Measurements from ENCODE around the gene SH3RF3. TPM values are rescaled to one million over a fixed set of nuclear protein-coding genes. Genes with fewer than 3 reads are reported as not detected.

Gene SH3RF3
- total RNA-seq, 6 donors from 2014 or later, result 4.1 to 21.0 (median 8.0) TPM

GRCh38 chr2:109454765-109455394, 325.9 kb downstream of the SH3RF3 start:
- Histone ChIP-seq H3K27me3 (no peaks in the 10 kb centered on the region), H3K36me3 (peaks cover 0 to 19% (median 2%) of the 10 kb centered on the region in 4 donors), H3K4me3 (no peak overlapping the region), H3K9me3 (no peaks in the 10 kb centered on the region), H3K27ac (no peak overlapping the region), H3K4me1 (no peaks in the 10 kb centered on the region)
- WGBS, 2 donors, result 85% methylated on average over 4 to 7 of the region's 7 CpGs
- no peak for DNase-seq
- no peak for ATAC-seq (ENCODE audit: low FRiP score in 2 of 2)
- TF ChIP-seq EP300 (IDR thresholded peaks at IDR 0.05) (no peak), POLR2A (IDR thresholded peaks at IDR 0.05) (no peak), CTCF (IDR thresholded peaks at IDR 0.05) (no peak), POLR2AphosphoS5 (IDR thresholded peaks at IDR 0.05) (no peak)

- Histone ChIP-seq H3K4me3 (no peak overlapping the region), H3K4me1 (no peaks in the 10 kb centered on the region), H3K9me3 (no peaks in the 10 kb centered on the region), H3K36me3 (peaks cover 0 to 17% (median 2%) of the 10 kb centered on the region in 4 donors), H3K27me3 (no peaks in the 10 kb centered on the region), H3K27ac (no peak overlapping the region)
- 84 to 89% methylated on average over 13 to 21 of the region's 21 CpGs for WGBS, 2 donors
- DNase-seq (no peak), ATAC-seq (ENCODE audit: low FRiP score in 2 of 2) (no peak)
- TF ChIP-seq POLR2A (IDR thresholded peaks at IDR 0.05) (no peak), CTCF (IDR thresholded peaks at IDR 0.05) (no peak), EP300 (IDR thresholded peaks at IDR 0.05) (no peak), POLR2AphosphoS5 (IDR thresholded peaks at IDR 0.05) (no peak)
Observed at GRCh38 chr2:109455731-109456691, 327.0 kb downstream of the SH3RF3 start.

- no peaks in the 10 kb centered on the region for H3K4me1 ChIP-seq
- H3K4me3 ChIP-seq, result no peak overlapping the region
- no peak for DNase-seq
- TF ChIP-seq EP300 (IDR thresholded peaks at IDR 0.05), result no peak
- TF ChIP-seq POLR2A (IDR thresholded peaks at IDR 0.05), result no peak
- no peak for TF ChIP-seq POLR2AphosphoS5 (IDR thresholded peaks at IDR 0.05)
- TF ChIP-seq CTCF (IDR thresholded peaks at IDR 0.05), result no peak
- no peaks in the 10 kb centered on the region for H3K27me3 ChIP-seq
- WGBS, 2 donors, result 85 to 89% methylated on average over 8 of the region's 8 CpGs
- no peak overlapping the region for H3K27ac ChIP-seq
- H3K36me3 ChIP-seq, result peaks cover 0 to 11% (median 2%) of the 10 kb centered on the region in 4 donors
- ATAC-seq (ENCODE audit: low FRiP score in 2 of 2), result no peak
- no peaks in the 10 kb centered on the region for H3K9me3 ChIP-seq
Observed at GRCh38 chr2:109456776-109457175, 327.8 kb downstream of the SH3RF3 start.

GRCh38 chr2:109457366-109457765, 328.4 kb downstream of the SH3RF3 start:
- H3K9me3 ChIP-seq, result no peaks in the 10 kb centered on the region
- TF ChIP-seq POLR2AphosphoS5 (IDR thresholded peaks at IDR 0.05) (no peak), CTCF (IDR thresholded peaks at IDR 0.05) (no peak), EP300 (IDR thresholded peaks at IDR 0.05) (no peak)
- H3K36me3 ChIP-seq, result peaks cover 0 to 7% (median 2%) of the 10 kb centered on the region in 4 donors
- H3K4me1 ChIP-seq, result no peaks in the 10 kb centered on the region
- no peak overlapping the region for H3K27ac ChIP-seq
- H3K27me3 ChIP-seq, result no peaks in the 10 kb centered on the region
- ATAC-seq (ENCODE audit: low FRiP score in 2 of 2), result no peak
- WGBS, 2 donors, result 81 to 88% methylated on average over 9 of the region's 9 CpGs
- no peak for DNase-seq
- no peak overlapping the region for H3K4me3 ChIP-seq

Measured in upper lobe of left lung (tissue), 6 donors.